Endometrial microvascular endothelial cells (primary cell): ENCODE measurements around the gene PRKAG1. TPM values are rescaled to one million over a fixed set of nuclear protein-coding genes. Genes with fewer than 3 reads are reported as not detected.

Source experiments
- in situ Hi-C: cut with HindIII; loops from 2 replicates; pipeline ENCODE4 v1.10.0; 2017; ENCODE audit warnings: low sequenced_read_pairs, low pct_unique_long_range_greater_than_20kb; ENCODE audit errors: inconsistent ontology term
- total RNA-seq: library from RNA; depleted of rRNA; stranded (reverse); fragments of >200 nt; gene quantifications from one replicate; pipeline ENCODE4 v1.2.3, GENCODE V29; 2015; ENCODE audit errors: inconsistent ontology term

Gene PRKAG1
- total RNA-seq, 1 donor from 2014 or later: 87.2 TPM

DNA sequence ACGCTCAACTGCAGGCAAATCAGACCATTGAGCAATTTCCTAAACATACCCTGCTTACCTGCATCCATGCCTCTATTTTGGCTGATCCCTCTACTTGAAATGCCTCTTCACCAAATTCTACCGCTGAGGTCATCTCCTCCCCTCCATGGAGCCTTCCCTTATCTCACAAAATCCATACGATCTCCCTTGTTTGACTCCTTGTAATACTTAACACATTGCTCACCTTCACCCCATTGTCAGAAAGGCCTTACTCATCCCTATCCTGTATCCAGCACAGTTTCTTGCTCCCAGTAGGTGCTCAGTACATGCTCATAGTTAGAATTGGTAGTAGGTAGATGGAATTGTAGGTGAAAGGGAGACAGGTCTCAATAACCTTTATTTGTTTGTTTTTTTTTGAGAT, 24.8 kb downstream of the PRKAG1 start:
- in situ Hi-C loops: no loop called here

DNA sequence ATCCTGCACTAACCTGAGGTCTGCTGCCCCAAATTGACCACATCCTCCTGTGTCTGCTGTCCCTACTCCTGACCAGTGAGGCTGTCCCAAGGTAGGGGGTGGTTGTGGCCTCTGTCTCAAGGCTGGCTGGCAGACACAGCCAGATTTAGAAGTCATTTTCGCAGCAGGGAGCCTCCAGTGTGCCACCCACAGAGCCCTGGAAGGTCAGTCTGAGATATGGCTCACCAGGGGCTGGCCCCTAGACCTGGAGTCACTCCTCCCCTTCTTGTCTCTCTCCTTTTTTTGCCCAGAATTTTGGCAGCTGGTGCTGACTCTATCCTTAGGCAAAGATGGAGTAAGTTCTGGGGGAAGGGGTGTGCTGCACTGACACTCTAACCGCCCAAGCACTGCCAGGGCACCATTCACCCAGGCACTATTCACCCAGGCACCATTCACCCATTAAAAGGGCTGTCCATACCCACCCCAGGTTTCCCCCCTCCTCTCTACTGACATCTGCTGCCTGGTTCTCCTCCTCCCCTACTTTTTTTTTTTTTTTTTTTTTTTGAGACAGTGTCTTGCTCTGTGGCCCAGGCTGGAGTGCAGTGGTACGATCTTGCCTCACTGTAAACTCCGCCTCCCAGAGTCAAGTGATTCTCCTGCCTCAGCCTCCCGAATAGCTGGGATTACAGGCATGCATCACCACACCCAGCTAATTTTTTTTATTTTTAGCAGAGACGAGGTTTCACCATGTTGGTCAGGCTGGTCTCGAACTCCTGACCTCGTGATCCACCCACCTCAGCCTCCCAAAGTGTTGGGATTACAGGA, 27.1 kb downstream of the PRKAG1 start:
- in situ Hi-C loops: no loop called here

- in situ Hi-C loops: no loop called here
Observed at GRCh38 chr12:48990552-48990951, 28.0 kb downstream of the PRKAG1 start.

GRCh38 chr12:48988030-48988649, 30.4 kb downstream of the PRKAG1 start:
- in situ Hi-C loops: no loop called here

- in situ Hi-C loops: no loop called here
Observed at GRCh38 chr12:48986720-48987291, 31.8 kb downstream of the PRKAG1 start.

DNA sequence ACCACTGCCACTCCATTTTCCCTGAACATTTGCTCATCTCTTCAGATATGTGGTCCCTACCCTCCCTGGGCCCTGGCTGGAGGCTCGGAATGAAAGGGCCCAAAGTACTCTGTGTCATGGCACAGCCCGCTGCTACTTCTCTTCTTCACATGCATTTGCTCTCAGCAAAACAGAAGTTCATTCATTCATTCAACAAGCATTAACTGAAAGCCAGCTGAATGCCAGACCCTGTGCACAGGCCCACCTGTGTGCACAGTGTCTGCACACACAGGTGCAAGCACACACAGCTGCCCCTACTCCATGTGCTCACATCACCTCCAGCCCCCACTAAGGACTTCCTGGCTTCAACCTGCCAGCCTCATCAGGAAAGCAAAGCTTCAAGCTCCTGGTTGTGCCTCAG, 32.7 kb downstream of the PRKAG1 start:
- in situ Hi-C loops: no loop called here

GRCh38 chr12:48985475-48985897, 33.1 kb downstream of the PRKAG1 start:
- in situ Hi-C loops: no loop called here

DNA sequence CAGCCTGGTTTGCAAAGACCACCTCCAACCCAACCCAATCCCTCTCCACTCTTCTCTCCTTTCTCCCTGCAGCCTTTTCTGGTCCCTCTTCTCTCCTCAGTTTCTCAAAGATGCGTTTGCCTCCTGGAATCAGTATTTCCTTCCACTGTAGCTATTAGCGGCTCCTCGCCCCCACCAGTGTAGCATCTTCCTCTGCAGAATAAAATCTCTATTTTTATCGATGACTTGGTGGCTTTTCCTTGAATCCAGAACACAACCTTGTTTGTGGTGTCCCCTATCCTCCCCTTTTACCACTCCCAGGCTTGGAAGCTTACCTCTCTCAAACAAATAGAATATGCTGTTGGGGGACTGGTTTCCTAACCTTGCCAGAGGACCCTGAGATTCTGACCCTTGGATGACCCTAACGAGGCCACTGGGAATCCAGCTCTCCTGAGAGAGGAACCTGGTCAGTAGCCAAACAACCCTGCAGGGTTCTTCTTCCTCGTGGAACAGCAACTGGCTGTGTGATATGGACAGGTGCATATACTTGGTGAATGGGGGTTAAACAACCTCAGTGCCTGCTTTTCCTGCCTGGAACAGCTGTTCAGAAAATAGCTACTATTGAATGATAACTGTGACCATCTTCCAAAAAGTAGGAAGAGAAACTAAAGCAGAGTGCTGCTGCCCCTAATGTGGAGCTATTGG, 36.0 kb downstream of the PRKAG1 start:
- in situ Hi-C loops: no loop called here

DNA sequence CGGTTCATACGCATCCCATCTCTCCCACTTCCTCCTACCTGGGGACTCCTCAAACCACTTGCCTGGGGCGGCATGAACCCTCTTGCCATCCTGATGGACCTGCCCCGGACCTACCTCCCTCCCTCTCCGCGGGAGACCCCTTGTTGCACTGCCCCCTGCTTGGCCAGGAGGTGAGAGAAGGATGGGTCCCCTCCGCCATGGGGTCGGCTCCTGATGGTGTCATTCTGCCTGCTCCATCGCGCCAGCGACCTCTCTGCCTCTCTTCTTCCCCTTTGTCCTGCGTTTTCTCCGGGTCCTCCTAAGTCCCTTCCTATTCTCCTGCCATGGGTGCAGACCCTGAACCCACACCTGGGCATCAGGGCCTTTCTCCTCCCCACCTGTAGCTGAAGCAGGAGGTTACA, 36.8 kb downstream of the PRKAG1 start:
- in situ Hi-C loops: no loop called here

GRCh38 chr12:48980953-48981756, 37.4 kb downstream of the PRKAG1 start:
- in situ Hi-C loops: no loop called here

DNA sequence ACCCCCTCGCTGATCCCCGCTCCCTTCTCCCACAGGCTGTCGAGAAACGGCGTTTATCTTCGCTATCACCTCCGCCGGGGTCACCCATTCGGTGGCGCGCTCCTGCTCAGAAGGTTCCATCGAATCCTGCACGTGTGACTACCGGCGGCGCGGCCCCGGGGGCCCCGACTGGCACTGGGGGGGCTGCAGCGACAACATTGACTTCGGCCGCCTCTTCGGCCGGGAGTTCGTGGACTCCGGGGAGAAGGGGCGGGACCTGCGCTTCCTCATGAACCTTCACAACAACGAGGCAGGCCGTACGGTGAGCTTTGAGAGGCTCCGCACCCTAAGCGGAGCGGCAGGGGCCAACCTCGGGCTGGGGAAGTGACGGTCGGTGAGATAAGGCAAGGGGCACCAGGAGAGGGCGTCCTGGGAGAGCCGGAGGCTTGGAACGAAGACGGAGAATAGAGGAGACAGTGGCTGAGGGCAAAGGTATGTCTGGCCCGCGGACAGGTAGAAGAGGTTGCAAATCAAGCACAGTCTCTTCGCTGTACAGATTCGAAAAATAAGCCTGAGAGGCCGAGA, 38.1 kb downstream of the PRKAG1 start:
- in situ Hi-C loops: no loop called here

- in situ Hi-C loops: no loop called here
Observed at GRCh38 chr12:48979602-48980388, 38.8 kb downstream of the PRKAG1 start.

GRCh38 chr12:48978741-48979601, 39.6 kb downstream of the PRKAG1 start:
- in situ Hi-C loops: no loop called here

GRCh38 chr12:48978291-48978740, 40.3 kb downstream of the PRKAG1 start, which contains the start of gene WNT1:
Gene WNT1, plus strand, starts transcription at chr12:48978322. Its CDS starts 329 bp downstream, at chr12:48978651.
- in situ Hi-C loops: no loop called here

- in situ Hi-C loops: no loop called here
Observed at GRCh38 chr12:48977290-48978281, 41.0 kb downstream of the PRKAG1 start.
